CD14-positive monocyte (primary cell): Measurements from ENCODE around the gene ALG5. TPM values are rescaled to one million over a fixed set of nuclear protein-coding genes. Genes with fewer than 3 reads are reported as not detected.

ENCODE experiments used
- DNase-seq, 3 donors: peaks; one replicate each; pipeline ENCODE4 v3.0.0-alpha.2; 2011 to 2022
- H2AFZ ChIP-seq: 2 replicates; pipeline ENCODE4 v1.6.0; 2012; ENCODE audit warnings: mild to moderate bottlenecking, low read depth, low read length, inconsistent platforms; ENCODE audit not compliant: insufficient read depth, poor library complexity, severe bottlenecking
- H3K27ac ChIP-seq, 2 donors: 1 replicate in 1 of 2; 2 replicates in 1 of 2; pipeline ENCODE4 v1.5.1; 2012 to 2013; ENCODE audit warnings: low read length in 2 of 2, control low read depth in 1 of 2, inconsistent platforms in 1 of 2, low read depth in 1 of 2, mild to moderate bottlenecking in 1 of 2
- H3K27me3 ChIP-seq, 2 donors: one replicate each; pipeline versions ENCODE4 v1.6.0 to v1.6.1; 2011 to 2013; ENCODE audit warnings: low read length in 2 of 2; ENCODE audit not compliant: control insufficient read depth in 2 of 2, insufficient read depth in 2 of 2
- H3K36me3 ChIP-seq, 2 donors: replicated peaks in 1 of 2; 1 replicate in 1 of 2; 2 replicates in 1 of 2; pipeline versions ENCODE4 v1.5.1 to v1.6.1; 2012 to 2013; ENCODE audit warnings: low read length in 2 of 2, control low read depth in 1 of 2, inconsistent platforms in 1 of 2, mild to moderate bottlenecking in 1 of 2; ENCODE audit not compliant: insufficient read depth in 2 of 2, control insufficient read depth in 1 of 2
- H3K4me1 ChIP-seq, 2 donors: 1 replicate in 1 of 2; 2 replicates in 1 of 2; pipeline versions ENCODE4 v1.5.1 to v1.6.1; 2012 to 2013; ENCODE audit warnings: low read length in 2 of 2, control low read depth in 1 of 2, inconsistent platforms in 1 of 2, mild to moderate bottlenecking in 1 of 2, moderate library complexity in 1 of 2; ENCODE audit not compliant: insufficient read depth in 2 of 2, control insufficient read depth in 1 of 2
- H3K4me2 ChIP-seq: replicated peaks from 2 replicates; pipeline ENCODE3; 2012; ENCODE audit warnings: low read length, moderate library complexity, mild to moderate bottlenecking; ENCODE audit not compliant: poor library complexity, severe bottlenecking; ENCODE audit errors: extremely low read depth
- H3K4me3 ChIP-seq, 3 experiments: fragments of 200-600 bp in 1 of 3; sonication (generic) in 1 of 3; replicated peaks in 1 of 3; 1 replicate in 2 of 3; 2 replicates in 1 of 3; pipeline ENCODE4 v1.5.1; 2011 to 2013; ENCODE audit warnings: low read length in 3 of 3, mild to moderate bottlenecking in 3 of 3, control low read depth in 2 of 3, low read depth in 2 of 3, inconsistent platforms in 1 of 3, moderate library complexity in 1 of 3
- H3K79me2 ChIP-seq: 2 replicates; pipeline ENCODE4 v1.6.0; 2012; ENCODE audit warnings: mild to moderate bottlenecking, control low read depth, inconsistent platforms, low read length, moderate library complexity; ENCODE audit not compliant: insufficient read depth
- H3K9ac ChIP-seq: 2 replicates; pipeline ENCODE4 v1.6.0; 2017; ENCODE audit warnings: low read length, mild to moderate bottlenecking; ENCODE audit not compliant: insufficient read depth, poor library complexity, severe bottlenecking
- H3K9me3 ChIP-seq, 2 donors: replicated peaks in 1 of 2; 1 replicate in 1 of 2; 2 replicates in 1 of 2; pipeline versions ENCODE4 v1.5.1 to v1.6.1; 2012 to 2013; ENCODE audit warnings: low read length in 2 of 2, control low read depth in 1 of 2; ENCODE audit not compliant: control insufficient read depth in 1 of 2, insufficient read depth in 1 of 2
- H4K20me1 ChIP-seq: 2 replicates; pipeline ENCODE4 v1.6.0; 2012; ENCODE audit warnings: mild to moderate bottlenecking, low read length, control low read depth, moderate library complexity; ENCODE audit not compliant: insufficient read depth
- H3K27ac Mint-ChIP-seq, 7 donors: one replicate each; pipeline ENCODE4 v1.8.0; 2020; ENCODE audit warnings: mild to moderate bottlenecking in 7 of 7, mixed read lengths in 7 of 7, moderate library complexity in 6 of 7, inconsistent platforms in 2 of 7
- H3K27me3 Mint-ChIP-seq, 3 donors: one replicate each; pipeline ENCODE4 v1.8.0; 2021 to 2022; ENCODE audit warnings: low read depth in 3 of 3, mild to moderate bottlenecking in 3 of 3, mixed read lengths in 3 of 3, moderate library complexity in 3 of 3, inconsistent platforms in 1 of 3
- H3K36me3 Mint-ChIP-seq, 2 donors: one replicate each; pipeline ENCODE4 v1.8.0; 2020; ENCODE audit warnings: mixed read lengths in 2 of 2, inconsistent platforms in 1 of 2, mild to moderate bottlenecking in 1 of 2
- H3K4me1 Mint-ChIP-seq: one replicate; pipeline ENCODE4 v1.8.0; 2020; ENCODE audit warnings: mild to moderate bottlenecking, mixed read lengths
- H3K4me3 Mint-ChIP-seq, 2 donors: one replicate each; pipeline ENCODE4 v1.8.0; 2020; ENCODE audit warnings: mild to moderate bottlenecking in 2 of 2, mixed read lengths in 2 of 2, moderate library complexity in 1 of 2
- H3K9me3 Mint-ChIP-seq, 7 donors: one replicate each; pipeline ENCODE4 v1.8.0; 2020 to 2022; ENCODE audit warnings: mixed read lengths in 7 of 7, mild to moderate bottlenecking in 6 of 7, moderate library complexity in 6 of 7, inconsistent platforms in 2 of 7
- WGBS: methylation state at CpG from one replicate; pipeline ENCODE4 v1.1.5; 2013; ENCODE audit warnings: missing lambda C conversion rate; ENCODE audit not compliant: insufficient coverage; 5-methylcytosine and 5-hydroxymethylcytosine counted together
- intact Hi-C, 2 donors: fragments of 100-400 bp; cut with micrococcal nuclease; formaldehyde crosslinking; loops; one replicate each; pipeline versions ENCODE4 v1.15.0 to v1.15.1; 2023
- polyA plus RNA-seq, 3 donors: library from polyadenylated mRNA; depleted of rRNA in 1 of 3; unstranded in 2 of 3; stranded (reverse) in 1 of 3; fragments of 300-500 nt in 2 of 3; fragments of >200 nt in 1 of 3; fragmentation: Illumina TruSeq in 2 of 3; gene quantifications; 1 replicate in 2 of 3; 2 replicates in 1 of 3; pipeline ENCODE4 v1.2.3, GENCODE V29; 2012 to 2021
- TF ChIP-seq, protein P1 (sequence below): fragments of 200-600 bp; IDR thresholded peaks from one replicate; pipeline ENCODE4 v1.8.0; 2022; ENCODE audit warnings: antibody characterized with exemption, mild to moderate bottlenecking

The ALG5 gene
- polyA plus RNA-seq, 3 donors = 19.3 to 77.5 (median 73.3) TPM

GRCh38 chr13:36915896-36916640, 83.1 kb downstream of the ALG5 start:
- peaks cover 9% of the 10 kb centered on the region for H3K4me1 Mint-ChIP-seq
- no peak overlapping the region for H3K27ac Mint-ChIP-seq
- Histone ChIP-seq H3K9me3 (no peaks in the 10 kb centered on the region), H2AFZ (no peak overlapping the region), H3K79me2 (no peaks in the 10 kb centered on the region), H3K4me2 (no peak overlapping the region), H3K4me1 (peaks cover 3 to 5% of the 10 kb centered on the region in 2 donors), H3K27me3 (peaks cover 42 to 44% of the 10 kb centered on the region in 2 donors), H3K9ac (no peak overlapping the region), H3K27ac (no peak overlapping the region), H4K20me1 (no peaks in the 10 kb centered on the region), H3K36me3 (no peaks in the 10 kb centered on the region), H3K4me3 (no peak overlapping the region)
- TF ChIP-seq, protein P1, sequence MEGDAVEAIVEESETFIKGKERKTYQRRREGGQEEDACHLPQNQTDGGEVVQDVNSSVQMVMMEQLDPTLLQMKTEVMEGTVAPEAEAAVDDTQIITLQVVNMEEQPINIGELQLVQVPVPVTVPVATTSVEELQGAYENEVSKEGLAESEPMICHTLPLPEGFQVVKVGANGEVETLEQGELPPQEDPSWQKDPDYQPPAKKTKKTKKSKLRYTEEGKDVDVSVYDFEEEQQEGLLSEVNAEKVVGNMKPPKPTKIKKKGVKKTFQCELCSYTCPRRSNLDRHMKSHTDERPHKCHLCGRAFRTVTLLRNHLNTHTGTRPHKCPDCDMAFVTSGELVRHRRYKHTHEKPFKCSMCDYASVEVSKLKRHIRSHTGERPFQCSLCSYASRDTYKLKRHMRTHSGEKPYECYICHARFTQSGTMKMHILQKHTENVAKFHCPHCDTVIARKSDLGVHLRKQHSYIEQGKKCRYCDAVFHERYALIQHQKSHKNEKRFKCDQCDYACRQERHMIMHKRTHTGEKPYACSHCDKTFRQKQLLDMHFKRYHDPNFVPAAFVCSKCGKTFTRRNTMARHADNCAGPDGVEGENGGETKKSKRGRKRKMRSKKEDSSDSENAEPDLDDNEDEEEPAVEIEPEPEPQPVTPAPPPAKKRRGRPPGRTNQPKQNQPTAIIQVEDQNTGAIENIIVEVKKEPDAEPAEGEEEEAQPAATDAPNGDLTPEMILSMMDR = no peak
- DNase-seq = no peak
- peaks cover 0 to 5% (median 3%) of the 10 kb centered on the region in 7 donors for H3K9me3 Mint-ChIP-seq
- H3K4me3 Mint-ChIP-seq = no peak overlapping the region
- no CpG with 5 or more reads among the region's 6 CpGs for WGBS
- H3K36me3 Mint-ChIP-seq = peaks cover 0 to 3% of the 10 kb centered on the region in 2 donors
- intact Hi-C loops = no loop called here
- H3K27me3 Mint-ChIP-seq = peaks cover 41 to 55% (median 43%) of the 10 kb centered on the region in 3 donors

- Histone ChIP-seq H3K4me2 (no peak overlapping the region), H3K27me3 (peaks cover 35 to 37% of the 10 kb centered on the region in 2 donors), H3K4me1 (peaks cover 3 to 5% of the 10 kb centered on the region in 2 donors), H4K20me1 (no peaks in the 10 kb centered on the region), H3K27ac (no peak overlapping the region), H3K36me3 (no peaks in the 10 kb centered on the region), H3K4me3 (no peak overlapping the region), H2AFZ (no peak overlapping the region), H3K79me2 (no peaks in the 10 kb centered on the region), H3K9me3 (no peaks in the 10 kb centered on the region), H3K9ac (no peak overlapping the region)
- TF ChIP-seq, protein P1 = no peak
- Mint-ChIP-seq H3K36me3 (no peaks in the 10 kb centered on the region), H3K9me3 (peaks cover 0 to 3% (median 0%) of the 10 kb centered on the region in 7 donors), H3K27ac (no peak overlapping the region), H3K4me3 (no peak overlapping the region), H3K4me1 (peaks cover 7% of the 10 kb centered on the region), H3K27me3 (peaks cover 37 to 46% (median 38%) of the 10 kb centered on the region in 3 donors)
- no peak for DNase-seq
- WGBS = 84% methylated on average over 3 of the region's 5 CpGs
- intact Hi-C loops = no loop called here
These were observed 84.0 kb downstream of the ALG5 start for GRCh38 chr13:36915106-36915505.
